Psoas muscle (tissue), 8 donors: ENCODE measurements around the gene TAOK1. TPM values are rescaled to one million over a fixed set of nuclear protein-coding genes. Genes with fewer than 3 reads are reported as not detected.

ENCODE experiments used
- ATAC-seq, 4 donors: fragments of 200-7000 bp; cut with Tn5 transposase; one replicate each; pipeline ENCODE4 v1.9.1; 2020; ENCODE audit warnings: moderate library complexity in 3 of 4, mild to moderate bottlenecking in 2 of 4
- DNase-seq, 2 donors: peaks; one replicate each; pipeline ENCODE4 v3.0.0-alpha.2; 2020
- H3K27ac ChIP-seq: fragments of 200-600 bp; one replicate; pipeline ENCODE4 v1.8.0; 2022
- H3K27me3 ChIP-seq, 3 donors: fragments of 200-600 bp in 1 of 3; one replicate each; pipeline versions ENCODE4 v1.6.1 to v1.8.0; 2013 to 2022; ENCODE audit warnings: low read length in 2 of 3, mild to moderate bottlenecking in 2 of 3, moderate library complexity in 1 of 3; ENCODE audit not compliant: insufficient read depth in 3 of 3
- H3K36me3 ChIP-seq, 2 donors: fragments of 200-600 bp in 1 of 2; one replicate each; pipeline versions ENCODE4 v1.6.1 to v1.8.0; 2013 to 2022; ENCODE audit warnings: low read depth in 1 of 2, mild to moderate bottlenecking in 1 of 2, moderate library complexity in 1 of 2; ENCODE audit not compliant: insufficient read depth in 1 of 2
- H3K4me1 ChIP-seq: fragments of 200-600 bp; one replicate; pipeline ENCODE4 v1.8.0; 2022
- H3K4me3 ChIP-seq: fragments of 200-600 bp; one replicate; pipeline ENCODE4 v1.8.0; 2022; ENCODE audit warnings: mild to moderate bottlenecking
- H3K9me3 ChIP-seq: fragments of 200-600 bp; one replicate; pipeline ENCODE4 v1.8.0; 2022
- WGBS, 3 donors: extraction: QIAGEN DNeasy Blood & Tissue Kit; methylation state at CpG; one replicate each; pipeline versions ENCODE4 v1.1.6 to v1.1.7; 2013; 5-methylcytosine and 5-hydroxymethylcytosine counted together
- intact Hi-C, 2 donors: fragments of 100-400 bp; cut with DNase I; formaldehyde crosslinking; loops; one replicate each; pipeline versions ENCODE4 v1.11.0 to v1.14.2; 2022
- polyA plus RNA-seq, 3 donors: library from polyadenylated mRNA; stranded (reverse); fragments of 200-250 nt; gene quantifications; one replicate each; pipeline ENCODE4 v1.2.3, GENCODE V29; 2013
- total RNA-seq, 4 donors: library from RNA; stranded (reverse); fragmentation: NEBNext Ultra II Directional in 2 of 4; extraction: Animal tissue kit (Norgen Biotek cat#: 25700) in 2 of 4; gene quantifications; one replicate each; pipeline versions ENCODE4 v1.2.1 to v1.2.4, GENCODE V29; 2021 to 2023
- TF ChIP-seq, protein P1 (sequence below): fragments of 200-600 bp; IDR thresholded peaks from one replicate; pipeline ENCODE4 v1.8.0; 2022; ENCODE audit warnings: antibody characterized with exemption
- donor health status: healthy with polysubstance abuse.
- donor health status: DM: no; HTN: no; CAD: no; lungs with moderate emphysema.
- donor health status: Bipolar disorder and iron deficiency.
- donor health status: healthy.
- donor health status: DM: yes; HTN: yes; CAD: no.
- donor health status: DM: no; HTN: no; CAD: no.
- donor health status: DM: no; HTN: no; CAD: no.
- donor health status: DM: yes; HTN: yes; CAD: no.

Gene TAOK1
- total and polyA plus RNA-seq, 7 donors, result 6.3 to 49.8 (median 42.5) TPM

- ATAC-seq, result no peak
- peaks cover 10% of the 10 kb centered on the region for H3K4me1 ChIP-seq
- TF ChIP-seq, protein P1, sequence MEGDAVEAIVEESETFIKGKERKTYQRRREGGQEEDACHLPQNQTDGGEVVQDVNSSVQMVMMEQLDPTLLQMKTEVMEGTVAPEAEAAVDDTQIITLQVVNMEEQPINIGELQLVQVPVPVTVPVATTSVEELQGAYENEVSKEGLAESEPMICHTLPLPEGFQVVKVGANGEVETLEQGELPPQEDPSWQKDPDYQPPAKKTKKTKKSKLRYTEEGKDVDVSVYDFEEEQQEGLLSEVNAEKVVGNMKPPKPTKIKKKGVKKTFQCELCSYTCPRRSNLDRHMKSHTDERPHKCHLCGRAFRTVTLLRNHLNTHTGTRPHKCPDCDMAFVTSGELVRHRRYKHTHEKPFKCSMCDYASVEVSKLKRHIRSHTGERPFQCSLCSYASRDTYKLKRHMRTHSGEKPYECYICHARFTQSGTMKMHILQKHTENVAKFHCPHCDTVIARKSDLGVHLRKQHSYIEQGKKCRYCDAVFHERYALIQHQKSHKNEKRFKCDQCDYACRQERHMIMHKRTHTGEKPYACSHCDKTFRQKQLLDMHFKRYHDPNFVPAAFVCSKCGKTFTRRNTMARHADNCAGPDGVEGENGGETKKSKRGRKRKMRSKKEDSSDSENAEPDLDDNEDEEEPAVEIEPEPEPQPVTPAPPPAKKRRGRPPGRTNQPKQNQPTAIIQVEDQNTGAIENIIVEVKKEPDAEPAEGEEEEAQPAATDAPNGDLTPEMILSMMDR, result no peak
- DNase-seq, result peak; percentile 49 to 50
- no peak overlapping the region for H3K27ac ChIP-seq
- H3K27me3 ChIP-seq, result no peaks in the 10 kb centered on the region
- intact Hi-C loops, result loop anchor here in 1 of 2 donors (2.0 kb wide), 1 partner anchor 515 kb away; no protein-coding TSS in a partner anchor
- H3K36me3 ChIP-seq, result peaks cover 0 to 93% of the 10 kb centered on the region in 2 donors
- no peaks in the 10 kb centered on the region for H3K9me3 ChIP-seq
- 59 to 68% (median 64%) methylated on average over 22 of the region's 22 CpGs for WGBS, 3 donors
- H3K4me3 ChIP-seq, result no peak overlapping the region
Observed at GRCh38 chr17:29577385-29578211, 187.4 kb downstream of the TAOK1 start.

DNA sequence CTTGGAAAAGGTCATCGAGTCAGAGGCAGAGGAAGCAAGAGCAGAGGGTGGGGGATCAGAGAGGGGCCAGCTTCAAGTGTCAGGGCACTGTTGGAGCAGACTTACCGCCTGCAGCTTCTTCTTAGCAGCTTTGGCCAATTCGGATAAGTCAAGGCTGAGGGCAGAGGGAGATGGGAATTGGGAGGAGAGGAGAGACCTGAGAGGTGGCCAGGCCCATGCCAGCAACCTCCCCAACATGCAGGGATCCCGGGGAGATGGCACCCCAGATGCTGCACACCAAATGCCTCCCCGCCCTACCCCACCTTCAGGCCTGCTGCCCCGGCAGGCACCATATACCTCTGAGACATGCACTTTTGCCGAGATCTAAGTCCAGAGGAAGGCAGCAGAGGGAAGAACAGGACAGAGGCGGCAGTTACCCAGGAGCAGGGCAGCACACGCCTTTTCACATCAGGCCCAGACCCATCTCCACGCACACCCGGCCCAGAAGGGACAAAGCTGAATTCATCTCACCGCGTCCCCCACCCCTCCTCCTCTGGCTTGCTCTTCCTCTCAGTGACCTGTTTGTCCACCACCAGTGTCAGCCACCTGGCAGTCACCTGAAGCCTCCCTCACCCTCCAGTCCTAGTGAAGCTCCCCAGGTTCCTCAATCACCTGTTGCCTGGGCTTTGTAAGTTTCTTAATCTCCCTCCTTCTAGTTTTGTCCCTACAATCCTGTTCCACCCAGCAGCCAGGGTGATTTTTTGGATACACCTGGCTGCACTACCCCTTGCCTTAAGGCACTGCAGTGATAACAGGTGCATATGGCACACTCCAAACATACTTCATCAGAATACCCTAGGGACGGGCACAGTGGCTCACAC is 188.7 kb downstream of the TAOK1 start:
- intact Hi-C loops, result loop anchor here in 1 of 2 donors (2.0 kb wide), 1 partner anchor 514 kb away; no protein-coding TSS in a partner anchor
- H3K4me3 ChIP-seq, result no peak overlapping the region

DNA sequence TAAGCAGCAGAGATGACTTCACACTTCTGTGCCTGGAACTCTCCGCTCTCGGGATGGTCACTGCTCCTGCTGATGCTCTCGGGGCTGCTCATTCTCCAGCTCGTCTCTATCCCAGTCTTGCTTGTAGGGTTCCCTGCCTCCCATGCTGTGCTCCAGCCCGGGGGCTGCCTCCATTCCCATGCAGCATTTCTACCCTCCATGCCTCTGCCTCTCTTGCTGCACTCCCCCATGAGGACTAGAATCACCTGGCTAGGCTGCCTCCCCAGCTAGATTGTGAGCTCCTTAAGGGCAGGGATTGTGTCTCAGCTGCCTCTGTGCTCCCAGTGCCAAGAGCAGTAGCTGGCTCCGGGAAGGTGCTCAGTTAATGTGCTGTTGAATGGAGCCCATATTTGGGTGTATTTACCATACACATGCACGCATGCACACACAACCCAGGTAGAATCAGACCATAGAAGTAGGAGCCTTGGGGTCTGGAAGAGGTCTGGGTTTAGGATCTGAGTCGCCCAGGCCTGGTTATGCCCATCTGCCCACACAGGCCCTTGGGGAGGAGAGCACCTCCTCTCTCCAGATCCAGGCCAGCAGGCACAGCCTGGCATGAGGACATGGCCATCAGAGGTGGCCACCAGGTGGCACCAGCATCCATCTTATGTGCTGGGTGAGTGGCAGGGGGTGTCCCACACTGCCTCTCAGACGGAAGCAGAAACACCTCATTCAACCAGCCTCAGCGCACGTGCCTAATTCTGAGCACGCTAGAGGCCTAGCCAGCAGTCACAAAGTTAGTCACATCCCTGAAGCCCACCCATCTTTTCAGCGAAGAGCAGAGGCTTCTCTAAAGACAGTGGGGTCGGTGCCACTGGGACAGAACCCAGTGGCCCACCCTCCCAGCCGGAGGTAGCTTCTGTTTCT is 190.0 kb downstream of the TAOK1 start:
- H3K9me3 ChIP-seq, result no peaks in the 10 kb centered on the region
- ATAC-seq (peak; percentile 88 to 94 (median 90)), DNase-seq (peak; percentile 88 to 95)
- no peak overlapping the region for H3K4me3 ChIP-seq
- WGBS, 3 donors, result 57 to 59% (median 57%) methylated on average over 15 of the region's 15 CpGs
- peak overlapping the region; percentile 42 for H3K27ac ChIP-seq
- intact Hi-C loops, result loop anchor here in 1 of 2 donors (2.0 to 10.0 kb wide), 3 partner anchors 35 to 513 kb away; partner anchors contain the start of gene SSH2
- TF ChIP-seq, protein P1, result peak; percentile 90
- H3K27me3 ChIP-seq, result no peaks in the 10 kb centered on the region
- H3K36me3 ChIP-seq, result peaks cover 0 to 79% of the 10 kb centered on the region in 2 donors
- peaks cover 27% of the 10 kb centered on the region for H3K4me1 ChIP-seq

More for the DNA sequence above, 188.7 kb downstream of the TAOK1 start:
- TF ChIP-seq, protein P1, result no peak
- 88 to 93% (median 89%) methylated on average over 14 of the region's 14 CpGs for WGBS, 3 donors
- ATAC-seq (no peak), DNase-seq (peak in 1 of 2 donors; percentile 51)
- Histone ChIP-seq H3K27me3 (no peaks in the 10 kb centered on the region), H3K9me3 (no peaks in the 10 kb centered on the region), H3K27ac (no peak overlapping the region), H3K36me3 (peaks cover 0 to 92% of the 10 kb centered on the region in 2 donors), H3K4me1 (peaks cover 15% of the 10 kb centered on the region)
